GM21717 (cell line): ENCODE measurements around the gene RBFOX1.

ENCODE experiments used
- ATAC-seq: cut with Tn5 transposase; IDR thresholded peaks from one replicate; pipeline ENCODE4 v1.9.1; 2021; ENCODE audit warnings: mild to moderate bottlenecking, moderate library complexity; ENCODE audit not compliant: unreplicated experiment

The RBFOX1 gene

DNA sequence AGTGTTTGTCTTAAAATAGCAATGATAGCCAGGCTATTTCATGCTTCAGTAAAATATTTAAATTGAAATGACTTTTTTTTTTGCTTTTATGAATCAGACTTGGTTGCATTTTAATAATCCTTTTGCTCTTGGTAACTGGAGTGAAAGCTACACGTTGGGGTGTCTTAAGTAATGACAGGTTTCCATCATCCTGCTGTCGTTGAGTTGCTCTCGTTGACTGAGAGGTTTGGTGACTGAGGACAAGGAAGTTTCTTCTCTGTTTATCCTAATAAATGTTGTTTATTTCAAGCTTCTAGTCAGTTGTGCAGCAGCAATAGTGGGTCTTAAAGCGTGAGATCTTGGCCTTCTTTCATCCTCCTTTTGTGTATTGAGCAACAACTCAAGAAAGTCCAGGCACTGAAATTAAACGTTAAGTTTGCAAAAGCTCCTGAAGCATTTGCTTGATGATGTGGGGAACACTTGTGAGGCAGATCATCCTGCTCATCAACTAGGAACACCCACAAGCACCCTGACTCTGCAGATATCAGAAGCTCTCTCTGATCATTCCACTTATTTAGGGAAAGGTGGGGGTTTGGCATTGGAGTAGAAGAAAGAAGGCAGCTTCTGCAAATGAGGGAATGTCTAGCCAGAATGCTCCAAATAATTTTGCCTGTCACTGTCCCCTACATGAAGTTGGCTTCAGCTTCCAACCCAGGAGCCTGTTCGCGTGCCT, 179.1 kb downstream of the RBFOX1 start:
- no peak for ATAC-seq

DNA sequence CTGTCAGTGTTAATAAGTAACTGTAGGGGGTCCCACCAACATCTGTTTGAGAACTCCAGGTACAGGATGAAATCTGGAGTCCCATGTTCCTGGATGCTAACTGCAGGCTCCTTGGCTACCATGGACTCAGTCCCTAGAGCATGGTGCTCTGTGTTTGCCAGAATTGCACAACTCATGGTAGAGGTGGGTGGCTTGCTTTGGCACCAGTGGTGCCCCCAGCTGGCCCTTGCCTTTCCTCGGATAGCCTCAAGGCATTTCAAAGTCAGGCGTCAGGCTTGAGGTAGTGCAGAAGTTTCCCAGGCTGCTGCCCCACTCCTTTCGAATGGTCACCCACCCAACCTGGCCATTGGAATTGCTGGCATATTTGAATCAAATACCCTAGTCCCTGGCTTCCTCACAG, 179.9 kb downstream of the RBFOX1 start:
- no peak for ATAC-seq

DNA sequence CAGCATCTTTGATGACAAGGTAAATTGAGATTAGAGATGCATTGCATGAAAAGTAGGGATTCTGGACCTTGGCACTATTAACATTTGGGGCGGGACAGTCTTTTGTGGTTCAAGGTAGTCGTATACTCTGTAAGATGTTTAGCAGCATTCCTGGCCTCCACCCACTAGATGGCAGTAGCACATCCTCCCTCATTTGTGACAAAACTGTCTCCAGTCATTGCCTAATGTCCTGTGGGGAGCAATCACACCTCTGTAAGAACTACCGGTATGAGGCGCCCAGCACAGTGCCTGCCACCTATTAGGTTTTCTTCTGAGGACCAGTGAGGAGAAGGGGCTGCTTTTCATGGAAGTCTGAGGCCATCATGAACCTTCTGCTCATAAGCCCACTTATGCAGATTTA, 180.8 kb downstream of the RBFOX1 start:
- ATAC-seq, result no peak

DNA sequence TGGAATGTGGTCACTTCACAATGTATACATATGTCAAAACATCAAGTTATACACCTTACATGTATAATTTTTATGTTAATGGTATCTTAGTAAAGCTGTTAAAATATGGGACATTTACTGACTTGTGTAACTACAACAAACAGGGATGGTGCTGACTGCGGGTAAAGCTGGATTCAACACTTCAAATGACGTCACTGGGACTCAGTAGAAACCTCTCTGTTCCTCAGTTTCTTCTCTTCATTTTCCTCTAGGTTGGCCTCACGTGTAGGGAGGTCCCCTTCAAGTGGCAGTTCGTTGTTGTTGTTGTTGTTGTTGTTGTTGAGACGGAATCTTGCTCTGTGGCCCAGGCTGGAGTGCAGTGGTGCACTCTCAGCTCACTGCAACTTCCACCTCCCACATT, 182.9 kb downstream of the RBFOX1 start:
- no peak for ATAC-seq

DNA sequence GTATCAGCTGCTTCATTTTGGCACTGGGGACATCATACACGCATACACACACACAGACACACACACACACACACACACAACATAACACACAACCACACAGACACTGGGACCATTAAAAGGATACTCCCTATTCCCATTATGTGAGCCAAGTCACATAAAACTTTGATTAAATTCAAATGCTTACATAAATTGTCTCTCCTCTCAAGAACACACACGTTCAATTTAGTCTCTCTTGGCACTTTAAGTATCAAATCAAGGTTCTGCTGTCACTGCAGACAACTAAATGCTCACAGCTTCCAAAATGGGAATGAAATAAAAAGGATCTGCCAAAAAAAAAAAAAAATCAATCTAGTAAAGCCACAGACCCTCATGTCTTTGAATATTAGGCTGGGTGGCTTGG, 184.9 kb downstream of the RBFOX1 start:
- no peak for ATAC-seq

DNA sequence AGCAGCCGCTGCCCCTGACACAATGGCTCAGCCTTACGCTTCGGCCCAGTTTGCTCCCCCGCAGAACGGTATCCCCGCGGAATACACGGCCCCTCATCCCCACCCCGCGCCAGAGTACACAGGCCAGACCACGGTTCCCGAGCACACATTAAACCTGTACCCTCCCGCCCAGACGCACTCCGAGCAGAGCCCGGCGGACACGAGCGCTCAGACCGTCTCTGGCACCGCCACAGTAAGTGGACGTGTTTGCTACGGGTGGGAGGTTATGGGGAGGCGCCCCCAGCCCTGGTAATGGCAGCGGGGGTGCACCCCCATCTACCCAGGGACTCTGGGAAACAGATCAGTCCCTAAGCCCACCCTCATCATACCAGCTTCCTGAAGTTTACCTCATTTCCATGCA, 185.5 kb downstream of the RBFOX1 start:
- no peak for ATAC-seq

DNA sequence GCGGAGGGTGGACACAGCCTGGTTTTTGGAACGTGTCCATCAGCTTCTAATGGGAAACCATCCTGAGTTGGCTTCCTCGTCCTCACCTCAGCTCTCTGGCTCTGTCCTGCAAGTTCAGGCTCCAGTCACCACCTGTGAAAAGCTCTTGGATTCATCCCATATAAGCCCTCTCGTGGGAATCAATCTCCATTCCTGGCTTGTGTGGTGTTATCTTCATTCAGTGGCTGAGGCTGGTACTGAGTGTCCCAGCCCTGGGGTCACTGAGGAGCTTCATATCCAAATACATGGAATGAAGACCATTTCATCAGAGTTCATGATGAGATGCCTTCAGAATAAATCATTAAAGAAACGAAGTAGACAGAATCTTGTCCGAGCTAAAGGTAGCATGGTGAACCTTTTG, 189.2 kb downstream of the RBFOX1 start:
- no peak for ATAC-seq

DNA sequence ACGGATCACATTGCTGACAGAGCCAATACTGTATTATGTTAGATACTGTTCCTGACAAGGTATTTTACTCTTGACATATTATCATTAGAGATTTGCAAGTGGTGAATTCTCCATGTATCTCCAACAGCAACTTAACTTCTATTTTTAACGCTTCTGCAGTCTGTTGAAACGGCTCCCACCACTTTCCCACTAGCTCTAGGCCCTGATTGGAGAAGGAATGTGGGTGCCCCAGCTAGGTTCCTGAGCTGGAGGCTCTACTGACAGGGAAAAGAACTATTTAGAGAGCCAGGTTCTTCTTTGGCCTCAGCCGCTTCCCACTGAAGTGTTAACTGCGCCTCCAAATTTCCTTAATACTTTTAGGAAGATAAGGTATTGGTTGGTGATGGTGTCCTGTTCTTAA, 191.8 kb downstream of the RBFOX1 start:
- no peak for ATAC-seq

DNA sequence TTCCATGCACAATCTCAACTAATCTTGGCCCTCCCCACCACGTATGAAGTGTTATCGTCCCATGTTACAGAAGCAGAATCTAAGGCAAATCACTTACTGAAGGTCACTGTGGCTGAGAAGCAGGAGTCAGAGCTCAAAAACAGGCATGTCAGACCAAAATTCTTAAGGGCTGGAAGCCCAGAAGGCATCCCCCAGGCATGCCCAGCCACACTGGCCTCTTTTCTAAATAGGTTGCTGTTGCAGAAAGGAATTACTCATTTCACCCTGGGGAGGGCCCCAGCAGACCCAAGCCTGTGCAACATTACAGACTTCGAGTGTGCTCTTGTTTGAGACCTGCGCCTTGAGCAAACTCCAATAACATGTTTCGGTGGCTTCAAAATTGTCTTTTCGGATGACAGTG, 194.1 kb downstream of the RBFOX1 start:
- no peak for ATAC-seq

DNA sequence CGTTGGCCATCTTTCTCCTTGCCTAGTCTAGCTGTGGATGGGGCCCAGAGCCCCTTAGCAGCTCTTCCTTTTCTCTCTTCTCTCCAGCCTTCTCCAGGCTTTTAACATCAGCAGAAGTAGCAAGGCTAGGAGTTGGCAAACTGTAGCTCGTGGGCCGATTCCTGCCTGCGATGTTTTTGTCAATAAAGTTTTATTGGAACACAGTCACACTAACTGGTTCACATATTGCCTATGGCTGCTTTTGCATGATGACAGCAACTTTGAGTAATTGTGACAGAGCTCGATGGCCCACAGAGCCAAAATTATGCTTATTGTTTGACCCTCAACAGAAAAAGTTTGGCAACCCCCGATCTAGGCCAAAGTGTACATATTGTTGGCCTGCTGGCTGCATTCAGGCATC, 199.9 kb downstream of the RBFOX1 start:
- no peak for ATAC-seq

DNA sequence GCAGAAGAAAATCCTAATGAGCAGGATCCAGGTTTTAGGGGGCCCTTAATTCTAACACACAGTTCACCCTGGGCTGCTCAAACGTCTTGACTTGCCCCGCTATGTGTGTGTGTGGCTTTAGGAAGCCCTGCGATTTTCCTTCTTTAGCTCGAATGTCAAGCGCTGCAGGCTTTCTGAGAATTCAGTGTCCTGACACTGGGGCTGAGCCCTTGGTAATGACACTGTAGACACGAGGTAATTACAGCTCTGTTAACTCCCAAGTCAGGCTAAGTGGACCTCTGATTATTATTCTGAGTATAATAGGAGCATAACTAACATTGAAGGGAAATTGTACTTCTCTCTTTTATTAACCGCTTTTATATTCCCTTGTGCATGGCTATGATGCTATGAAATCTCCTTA, 202.1 kb downstream of the RBFOX1 start:
- no peak for ATAC-seq

DNA sequence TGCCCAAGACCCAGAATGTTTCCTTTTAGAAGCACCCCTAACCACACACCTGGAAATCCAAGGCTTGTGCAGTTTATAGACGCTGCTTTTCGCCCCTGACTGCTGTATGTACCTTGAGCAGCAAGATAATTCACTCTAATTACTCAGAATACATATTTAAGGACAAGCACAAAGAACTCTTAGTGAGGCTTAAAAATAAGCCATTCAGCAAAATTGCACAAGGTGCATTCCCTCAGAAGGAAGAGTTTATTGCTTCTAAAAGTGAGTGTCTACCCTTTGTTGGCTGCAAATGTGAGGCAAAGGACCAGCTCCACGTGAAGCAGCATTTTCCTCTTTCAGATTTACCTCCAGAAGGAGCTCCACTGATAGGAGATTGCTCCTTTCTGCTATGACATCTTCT, 208.4 kb downstream of the RBFOX1 start:
- ATAC-seq, result no peak

DNA sequence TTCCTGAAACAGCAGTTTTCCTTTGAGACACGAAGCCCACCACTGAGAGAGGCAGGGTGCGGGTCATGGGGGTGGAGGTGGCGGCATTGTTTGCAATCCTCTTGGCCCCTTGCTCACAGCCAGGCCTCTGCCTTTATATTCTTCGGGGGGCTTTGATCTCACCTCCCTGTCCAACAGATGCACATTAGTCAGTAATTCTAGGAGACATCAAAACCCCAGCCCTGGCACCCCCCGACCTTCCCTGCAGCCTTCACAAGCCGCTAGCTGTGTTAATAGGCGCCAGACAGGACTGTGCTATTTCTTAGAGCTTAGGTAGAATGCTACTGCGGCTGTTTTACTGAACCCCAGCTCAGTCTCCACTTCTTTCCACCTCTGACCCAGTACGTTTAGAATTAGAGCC, 212.6 kb downstream of the RBFOX1 start:
- ATAC-seq, result no peak

DNA sequence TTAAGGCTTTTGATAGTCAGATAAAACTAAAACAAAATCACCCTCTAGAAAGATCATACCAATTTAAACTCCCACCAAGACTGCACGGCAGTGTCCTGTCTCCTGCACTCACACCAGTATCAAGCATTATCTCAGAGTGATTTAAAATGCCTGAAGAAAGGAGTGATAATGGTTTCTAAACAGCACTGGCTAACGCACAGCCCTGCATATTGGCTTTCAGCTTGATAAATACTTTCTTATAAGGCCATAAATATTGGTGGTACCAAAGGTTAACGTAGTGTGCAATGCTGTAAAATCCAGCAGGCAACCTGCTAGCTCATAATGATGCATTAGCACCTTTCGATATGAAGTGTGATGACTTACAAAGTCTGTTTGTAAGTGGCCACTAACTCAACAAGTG, 214.3 kb downstream of the RBFOX1 start:
- ATAC-seq, result no peak

DNA sequence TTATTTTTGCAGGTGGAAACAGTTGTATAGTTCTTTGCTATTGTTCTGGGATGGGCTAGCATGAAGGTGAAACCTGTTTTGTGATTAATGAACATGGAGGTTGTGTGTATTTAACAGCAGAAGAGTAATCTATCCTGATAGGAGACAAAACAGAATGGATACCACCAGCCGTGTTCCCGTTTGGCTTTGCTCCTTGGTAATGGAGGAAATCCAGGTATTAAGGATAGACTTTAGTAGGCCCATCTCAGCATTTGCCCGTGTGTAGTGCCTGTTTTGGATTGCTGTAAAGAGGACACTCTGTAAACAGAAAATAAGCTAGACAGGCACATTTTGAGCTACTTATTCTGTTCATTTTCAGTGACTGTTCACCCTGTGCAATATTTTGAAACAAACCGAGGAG, 215.1 kb downstream of the RBFOX1 start:
- ATAC-seq, result no peak

DNA sequence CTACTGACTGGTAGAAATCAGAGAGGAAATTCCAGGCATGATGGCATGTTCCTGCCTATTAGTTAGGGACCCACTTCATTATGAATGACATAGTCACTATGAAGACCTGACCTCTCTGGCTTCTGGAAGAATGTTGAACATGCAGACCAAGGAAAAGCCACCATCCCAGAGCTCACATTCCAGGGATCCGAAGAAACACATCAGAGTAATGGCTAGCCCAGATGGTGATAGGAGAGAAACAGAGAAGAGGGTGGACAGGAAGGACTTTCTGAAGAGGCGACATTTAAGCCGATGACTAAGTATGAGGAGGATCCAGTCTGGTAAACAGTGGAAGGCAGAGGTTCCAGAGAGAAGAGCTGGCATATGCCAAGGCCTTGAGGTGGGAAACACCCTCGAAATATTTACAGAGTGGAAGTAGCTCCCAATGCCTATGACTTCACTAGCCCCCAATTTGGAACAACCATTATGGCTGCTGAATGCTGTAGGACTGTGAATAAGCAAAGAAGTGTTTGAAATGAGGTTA, 216.2 kb downstream of the RBFOX1 start:
- ATAC-seq, result no peak

DNA sequence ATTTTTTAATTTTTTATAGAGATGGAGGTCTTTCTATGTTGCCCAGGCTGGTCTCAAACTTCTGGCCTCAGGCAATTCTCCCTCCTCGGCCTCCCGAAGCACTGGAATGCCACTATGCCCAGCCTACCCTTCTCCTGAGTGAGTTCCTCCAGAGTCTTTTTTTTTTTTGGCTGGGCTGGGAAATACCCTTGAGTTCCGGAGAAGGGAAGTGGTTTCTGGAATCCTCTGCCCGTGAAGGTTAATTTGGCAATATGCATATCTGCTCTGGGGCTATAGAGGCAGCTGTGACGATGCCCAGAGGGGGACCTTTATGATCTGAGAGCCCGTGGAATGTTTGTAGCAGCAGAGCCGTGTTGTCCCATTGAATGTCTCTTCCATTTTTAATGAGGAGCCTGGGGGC, 217.5 kb downstream of the RBFOX1 start:
- ATAC-seq, result no peak

DNA sequence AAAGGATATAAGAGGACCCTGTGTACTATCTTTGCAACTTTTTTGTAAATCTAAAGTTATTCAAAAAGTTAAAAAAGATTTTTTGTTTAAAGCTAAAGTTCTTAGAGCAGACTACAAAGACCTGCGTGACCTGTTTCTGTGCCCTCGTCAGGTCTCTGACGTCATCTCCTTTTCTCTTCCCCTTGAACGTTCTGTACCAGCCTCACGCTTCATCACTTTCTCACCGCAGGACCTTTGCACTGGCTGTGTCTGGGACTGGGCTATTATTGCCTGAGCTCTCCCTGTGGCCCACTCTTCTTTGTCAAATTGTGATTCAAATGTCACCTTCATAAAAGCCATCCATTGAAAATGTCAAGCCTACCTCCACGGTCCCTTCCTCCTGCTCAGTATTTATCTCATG, 222.8 kb downstream of the RBFOX1 start:
- no peak for ATAC-seq

DNA sequence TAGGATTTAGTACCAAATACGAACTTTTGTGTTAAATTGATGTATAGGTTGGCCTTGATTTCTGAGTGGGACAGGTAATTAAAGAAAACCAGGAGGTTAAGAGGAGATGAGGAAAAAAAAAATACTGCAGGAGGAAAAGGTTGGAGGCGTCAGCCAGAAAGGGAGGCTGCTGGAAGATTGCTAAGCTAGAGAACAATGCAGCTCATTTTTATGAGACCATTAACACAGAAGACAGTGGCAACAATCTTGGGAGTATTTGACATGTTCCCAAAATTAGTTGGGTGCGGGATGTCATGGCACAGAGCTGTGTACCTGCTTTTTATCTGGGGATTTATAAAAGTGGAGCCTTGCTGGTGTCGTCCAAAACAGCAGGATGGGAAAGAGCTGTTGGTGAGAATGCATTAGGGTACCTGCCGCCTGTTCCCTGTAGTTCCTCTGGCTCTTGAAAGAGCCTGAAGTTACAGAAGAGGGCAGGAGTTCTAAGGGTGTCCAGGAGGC, 229.3 kb downstream of the RBFOX1 start:
- ATAC-seq, result no peak

DNA sequence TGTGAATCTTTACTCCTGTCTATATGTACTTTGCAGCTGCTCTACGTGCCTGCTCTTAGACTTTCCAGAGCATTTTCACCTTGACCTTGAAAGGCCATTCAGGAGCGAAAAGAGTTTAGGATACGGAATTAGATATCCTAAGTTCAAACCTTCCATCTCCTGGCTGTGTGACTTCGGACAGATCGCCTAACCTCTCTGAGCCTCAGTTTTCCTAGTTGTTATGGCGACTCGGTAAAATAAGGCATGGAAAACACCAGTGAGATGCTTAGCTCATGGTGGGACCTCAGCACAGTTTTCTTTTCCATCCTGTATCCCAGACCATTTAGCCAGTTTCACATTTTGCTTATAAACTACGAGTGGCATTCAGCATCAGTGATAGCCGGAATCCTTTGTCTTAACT, 233.7 kb downstream of the RBFOX1 start:
- ATAC-seq, result no peak

DNA sequence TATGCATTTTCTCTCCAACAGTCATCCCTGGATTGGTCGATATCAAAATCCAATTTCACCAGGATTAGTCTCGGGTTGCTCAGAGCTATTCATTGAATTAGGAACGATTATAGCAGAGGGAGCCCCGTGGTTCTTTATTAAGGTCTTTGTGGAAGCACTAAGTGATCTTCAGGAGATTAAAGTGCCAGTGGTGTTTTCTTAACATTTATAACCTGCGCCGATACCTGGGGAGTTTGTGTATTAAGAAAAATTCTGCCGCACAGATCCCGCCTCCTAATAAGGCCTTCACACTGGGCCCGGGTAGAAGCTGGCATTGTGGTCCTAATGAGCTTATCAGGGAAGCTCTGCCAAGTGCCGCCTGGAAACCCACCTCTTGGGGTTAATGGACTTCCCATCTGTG, 238.7 kb downstream of the RBFOX1 start:
- no peak for ATAC-seq

DNA sequence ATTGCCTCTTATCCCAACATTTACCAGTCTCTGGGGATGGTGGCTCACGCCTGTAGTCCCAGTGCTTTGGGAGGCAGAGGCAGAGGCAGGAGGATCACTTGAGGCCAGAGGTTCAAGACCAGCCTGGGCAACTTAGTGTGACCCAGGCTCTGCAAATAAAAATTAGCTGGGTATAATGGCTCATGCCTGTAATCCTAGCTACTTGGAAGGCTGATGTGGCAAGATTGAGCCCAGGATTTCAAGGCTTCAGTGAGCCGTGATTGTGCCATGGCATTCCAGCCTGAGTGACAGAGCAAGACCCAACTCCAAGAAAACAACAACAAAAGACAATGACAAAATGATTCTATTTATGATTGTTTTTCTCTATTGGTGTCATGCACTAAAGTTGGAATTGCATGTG, 244.9 kb downstream of the RBFOX1 start:
- no peak for ATAC-seq

DNA sequence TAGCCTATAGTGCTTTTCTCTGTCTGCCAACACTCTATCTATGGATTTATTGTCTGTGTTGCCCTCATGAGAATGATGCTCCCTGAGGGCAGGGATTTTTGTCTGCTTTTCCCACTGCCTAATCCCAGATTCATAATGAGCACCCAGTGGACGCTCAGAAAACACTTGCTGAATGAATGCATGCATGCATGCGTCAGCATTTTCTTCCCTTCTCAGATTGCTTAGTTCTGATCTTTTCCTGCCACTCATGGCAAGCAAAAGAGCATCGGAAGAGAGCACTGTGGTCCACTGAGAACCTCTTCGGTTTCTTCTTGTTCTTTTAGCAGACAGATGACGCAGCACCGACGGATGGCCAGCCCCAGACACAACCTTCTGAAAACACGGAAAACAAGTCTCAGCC, 246.8 kb downstream of the RBFOX1 start:
- no peak for ATAC-seq
